ENCODE results near the gene ZFAND3. TPM values are rescaled to one million over a fixed set of nuclear protein-coding genes. Genes with fewer than 3 reads are reported as not detected.
A peak's percentile ranks its signal among the peaks of the same experiment; 100 is the strongest.

Gene ZFAND3
- total RNA-seq, 1 donor from 2014 or later: 18.7 TPM

- peak; percentile 4 for DNase-seq (ENCODE audit: low read depth)
- TF ChIP-seq CTCF (conservative IDR thresholded peaks at IDR 0.05; ENCODE audit: low read depth, low read length): no peak
- no peak overlapping the region for H3K4me3 ChIP-seq (ENCODE audit: low read depth, low read length)
Measured at GRCh38 chr6:38095054-38095453, 275.5 kb downstream of the ZFAND3 start.

GRCh38 chr6:38099221-38099620 lies 279.7 kb downstream of the ZFAND3 start:
- TF ChIP-seq CTCF (conservative IDR thresholded peaks at IDR 0.05; ENCODE audit: low read depth, low read length): no peak
- H3K4me3 ChIP-seq (ENCODE audit: low read depth, low read length): no peak overlapping the region
- no peak for DNase-seq (ENCODE audit: low read depth)

- H3K4me3 ChIP-seq (ENCODE audit: low read depth, low read length): no peak overlapping the region
- no peak for DNase-seq (ENCODE audit: low read depth)
- no peak for TF ChIP-seq CTCF (conservative IDR thresholded peaks at IDR 0.05; ENCODE audit: low read depth, low read length)
Measured at GRCh38 chr6:38100380-38100779, 280.9 kb downstream of the ZFAND3 start.

- no peak overlapping the region for H3K4me3 ChIP-seq (ENCODE audit: low read depth, low read length)
- TF ChIP-seq CTCF (conservative IDR thresholded peaks at IDR 0.05; ENCODE audit: low read depth, low read length): no peak
- no peak for DNase-seq (ENCODE audit: low read depth)
Measured at GRCh38 chr6:38103921-38104320, 284.4 kb downstream of the ZFAND3 start.

GRCh38 chr6:38105066-38105465 lies 285.5 kb downstream of the ZFAND3 start:
- H3K4me3 ChIP-seq (ENCODE audit: low read depth, low read length): no peak overlapping the region
- no peak for TF ChIP-seq CTCF (conservative IDR thresholded peaks at IDR 0.05; ENCODE audit: low read depth, low read length)
- DNase-seq (ENCODE audit: low read depth): no peak

GRCh38 chr6:38107073-38107472 lies 287.5 kb downstream of the ZFAND3 start:
- no peak overlapping the region for H3K4me3 ChIP-seq (ENCODE audit: low read depth, low read length)
- no peak for DNase-seq (ENCODE audit: low read depth)
- TF ChIP-seq CTCF (conservative IDR thresholded peaks at IDR 0.05; ENCODE audit: low read depth, low read length): no peak

- no peak for DNase-seq (ENCODE audit: low read depth)
- no peak overlapping the region for H3K4me3 ChIP-seq (ENCODE audit: low read depth, low read length)
- no peak for TF ChIP-seq CTCF (conservative IDR thresholded peaks at IDR 0.05; ENCODE audit: low read depth, low read length)
Measured at GRCh38 chr6:38110481-38110971, 291.0 kb downstream of the ZFAND3 start.

Measured in epithelial cell of proximal tubule (primary cell).